ENCODE results near the gene MISP.

MISP gene

DNA sequence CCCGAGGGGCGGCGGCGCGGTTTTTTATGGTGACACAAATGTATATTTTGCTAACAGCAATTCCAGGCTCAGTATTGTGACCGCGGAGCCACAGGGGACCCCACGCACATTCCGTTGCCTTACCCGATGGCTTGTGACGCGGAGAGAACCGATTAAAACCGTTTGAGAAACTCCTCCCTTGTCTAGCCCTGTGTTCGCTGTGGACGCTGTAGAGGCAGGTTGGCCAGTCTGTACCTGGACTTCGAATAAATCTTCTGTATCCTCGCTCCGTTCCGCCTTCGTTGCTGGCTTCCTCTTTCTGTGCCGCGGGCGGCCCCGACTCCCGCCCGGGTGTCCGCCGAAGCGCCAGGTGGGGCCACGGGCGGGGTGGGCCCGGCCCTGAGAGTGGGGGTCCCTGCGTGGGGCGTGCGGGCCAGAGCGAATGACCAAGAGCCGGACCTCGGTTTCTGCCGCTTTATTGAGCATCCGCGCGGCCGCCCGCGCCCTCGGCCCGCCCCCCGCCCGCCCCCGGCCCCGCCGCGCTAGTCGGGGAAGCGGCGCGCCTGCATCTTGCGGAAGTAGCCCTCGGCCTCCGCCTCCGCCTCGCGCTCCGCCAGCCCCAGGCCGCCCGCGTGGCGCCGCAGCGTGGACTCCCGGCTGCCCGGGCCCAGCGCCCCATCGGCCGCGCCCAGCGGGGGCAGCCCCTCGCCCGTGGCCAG, 61.3 kb downstream of the MISP start:
- DNase-seq = no peak

GRCh38 chr19:812747-813218, 61.9 kb downstream of the MISP start:
- no peak for DNase-seq

- no peak for DNase-seq
These were observed 62.6 kb downstream of the MISP start for GRCh38 chr19:813219-814151.

Data from SW 1271 (cell line).